Measurements from ENCODE around the gene RAG2. TPM values are rescaled to one million over a fixed set of nuclear protein-coding genes. Genes with fewer than 3 reads are reported as not detected.

Gene RAG2
- total RNA-seq (2022; extraction: Qiagen RNA extraction; ENCODE audit: low read depth) = not detected in 5 replicates

GRCh38 chr11:36598051-36598450 is at the start of gene RAG2:
Gene RAG2, minus strand, starts transcription at chr11:36598236. Its CDS starts 4,068 bp downstream, at chr11:36594168.

DNA sequence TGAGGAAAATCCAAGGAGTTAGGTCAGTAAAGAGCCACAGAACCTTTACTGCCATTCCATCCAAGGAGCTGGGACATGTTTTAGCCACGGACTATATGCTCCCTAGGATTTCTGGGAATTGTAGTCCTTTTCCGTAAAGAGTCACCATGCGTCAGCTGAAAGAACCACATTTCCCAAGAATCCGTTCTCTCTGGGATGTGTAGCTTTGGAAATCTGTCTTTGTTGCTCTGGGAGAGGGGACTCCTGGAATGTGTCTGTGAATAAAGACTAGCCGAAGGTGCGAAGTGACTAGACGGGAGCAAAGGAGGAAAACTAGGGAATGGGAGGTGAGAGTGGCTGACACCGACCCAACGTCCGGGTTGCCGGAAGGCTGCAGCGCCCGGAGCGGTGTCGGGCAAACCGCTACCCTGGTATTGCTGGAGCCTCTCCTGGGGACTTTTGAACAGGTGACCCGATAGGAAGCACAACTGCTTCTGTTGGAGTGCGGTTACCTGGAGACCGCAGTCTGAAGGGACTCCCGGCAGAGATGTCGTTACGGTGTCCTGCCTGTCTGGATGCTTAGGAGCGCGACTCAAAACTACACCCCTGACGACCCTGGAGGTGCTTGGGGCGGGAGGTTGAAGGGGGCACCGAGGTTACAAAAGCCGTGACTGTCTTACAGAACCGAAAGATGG is 3.6 kb downstream of the RAG2 start, which contains the start of gene IFTAP:
Gene IFTAP, plus strand, starts transcription at position 187 of the 674 bp plus-strand sequence. CDS start 15,602 bp downstream, outside the sequence.

DNA sequence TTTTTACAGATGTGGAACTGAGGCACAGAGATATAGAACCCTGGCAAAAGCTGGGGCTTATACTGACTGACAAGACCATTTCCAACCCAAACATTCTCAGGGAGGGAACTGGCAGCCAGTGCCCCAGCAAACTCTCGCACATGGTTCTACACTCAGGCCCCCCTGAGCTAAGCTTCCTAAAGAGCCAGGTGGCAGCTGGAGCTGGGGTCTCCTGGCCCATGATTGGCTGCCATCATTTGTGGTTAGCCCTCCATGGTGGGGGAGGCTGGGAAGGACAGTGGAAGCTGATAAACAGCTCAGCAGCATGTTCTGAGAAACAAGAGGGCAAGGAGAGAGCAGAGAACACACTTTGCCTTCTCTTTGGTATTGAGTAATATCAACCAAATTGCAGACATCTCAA is 30.3 kb downstream of the RAG2 start, which contains the start of gene RAG1:
Gene RAG1, plus strand, starts transcription at position 314 of the 400 bp plus-strand sequence. CDS start 5,298 bp downstream, outside the sequence.

Other genes starting within 250 kb of the RAG2 start
- gene TRAF6, start 88.0 kb downstream of the RAG2 start, total RNA-seq (2022; extraction: Qiagen RNA extraction; ENCODE audit: low read depth) = 6.6 to 7.2 TPM (median 7.0 TPM) in 5 replicates
- 0.08 to 0.40 TPM (median 0.16 TPM) in 5 replicates for gene RAG1, start 30.2 kb downstream of the RAG2 start, total RNA-seq (2022; extraction: Qiagen RNA extraction; ENCODE audit: low read depth)
- 16.3 to 22.4 TPM (median 17.5 TPM) in 5 replicates for gene IFTAP, start 3.7 kb downstream of the RAG2 start, total RNA-seq (2022; extraction: Qiagen RNA extraction; ENCODE audit: low read depth)

Measured in A549 treated with CpdA at 1 μM for 4 hours (cell line).